SU-DHL-6 (cell line): ENCODE data around the gene ADM2.

ENCODE experiments used
- H2AFZ ChIP-seq: fragments of 200-600 bp; sonication (generic); 2 replicates; pipeline ENCODE4 v1.6.1; 2014; ENCODE audit warnings: low read depth, mild to moderate bottlenecking, moderate library complexity, mixed read lengths, antibody characterized with exemption, low read length; ENCODE audit not compliant: severe bottlenecking
- H3F3A ChIP-seq: fragments of 200-600 bp; shearing (Covaris generic); 2 replicates; pipeline ENCODE4 v1.6.0; 2016; ENCODE audit warnings: antibody characterized with exemption, mild to moderate bottlenecking; ENCODE audit not compliant: insufficient read depth
- H3K27ac ChIP-seq: fragments of 200-600 bp; sonication (generic); 2 replicates; pipeline ENCODE4 v1.5.1; 2016; ENCODE audit warnings: low read depth, mild to moderate bottlenecking, low read length, moderate library complexity, mixed read lengths
- H3K27me3 ChIP-seq: fragments of 200-600 bp; sonication (generic), shearing (Covaris generic); 2 replicates; pipeline ENCODE4 v1.6.0; 2014; ENCODE audit warnings: mild to moderate bottlenecking, low read length
- H3K36me3 ChIP-seq: fragments of 200-600 bp; sonication (generic); 2 replicates; pipeline ENCODE4 v1.6.1; 2014; ENCODE audit warnings: mild to moderate bottlenecking, low read length, mixed read lengths
- H3K4me2 ChIP-seq: fragments of 300-600, 200-600 bp; shearing (Covaris generic), sonication (generic); 2 replicates; pipeline ENCODE4 v1.6.0; 2014; ENCODE audit warnings: low read length, low read depth, mild to moderate bottlenecking; ENCODE audit not compliant: poor library complexity, severe bottlenecking
- H3K4me3 ChIP-seq: fragments of 200-600 bp; sonication (generic); 2 replicates; pipeline ENCODE4 v1.5.1; 2014; ENCODE audit warnings: antibody characterized with exemption, low read length, mild to moderate bottlenecking, mixed read lengths; ENCODE audit not compliant: insufficient read depth, poor library complexity, severe bottlenecking
- H3K79me2 ChIP-seq: fragments of 200-600 bp; sonication (generic); 2 replicates; pipeline ENCODE4 v1.6.1; 2014; ENCODE audit warnings: mild to moderate bottlenecking, low read length, moderate library complexity; ENCODE audit not compliant: insufficient read depth
- H3K9ac ChIP-seq: fragments of 200-600 bp; sonication (generic); 2 replicates; pipeline ENCODE4 v1.7.0; 2014; ENCODE audit warnings: mild to moderate bottlenecking, low read length
- H3K9me2 ChIP-seq: fragments of 200-600 bp; sonication (generic); replicated peaks from 2 replicates; pipeline ENCODE4 v1.6.1; 2014; ENCODE audit warnings: low read length; ENCODE audit not compliant: insufficient read depth
- H3K9me3 ChIP-seq: fragments of 200-600 bp; sonication (generic); 2 replicates; pipeline ENCODE4 v1.6.1; 2014; ENCODE audit warnings: low read length, mixed read lengths; ENCODE audit not compliant: insufficient read depth
- H4K20me1 ChIP-seq: fragments of 200-600 bp; sonication (generic); 2 replicates; pipeline ENCODE4 v1.6.1; 2014; ENCODE audit warnings: low read depth, mild to moderate bottlenecking, antibody characterized with exemption, low read length, moderate library complexity, mixed read lengths
- EZH2phosphoT487 ChIP-seq: fragments of 200-600 bp; sonication (generic), shearing (Covaris generic); conservative IDR thresholded peaks from 2 replicates; pipeline ENCODE4 v1.6.1; 2018; ENCODE audit warnings: mild to moderate bottlenecking, antibody characterized with exemption, low read length, moderate library complexity, mixed read lengths
- TF ChIP-seq, protein P1 (sequence below): fragments of 200-600 bp; sonication (generic); IDR thresholded peaks from one replicate; pipeline ENCODE4 v1.5.1; 2017; ENCODE audit warnings: antibody characterized with exemption, mild to moderate bottlenecking, low read length, moderate library complexity; ENCODE audit not compliant: insufficient read depth, poor library complexity, severe bottlenecking

Gene ADM2

DNA sequence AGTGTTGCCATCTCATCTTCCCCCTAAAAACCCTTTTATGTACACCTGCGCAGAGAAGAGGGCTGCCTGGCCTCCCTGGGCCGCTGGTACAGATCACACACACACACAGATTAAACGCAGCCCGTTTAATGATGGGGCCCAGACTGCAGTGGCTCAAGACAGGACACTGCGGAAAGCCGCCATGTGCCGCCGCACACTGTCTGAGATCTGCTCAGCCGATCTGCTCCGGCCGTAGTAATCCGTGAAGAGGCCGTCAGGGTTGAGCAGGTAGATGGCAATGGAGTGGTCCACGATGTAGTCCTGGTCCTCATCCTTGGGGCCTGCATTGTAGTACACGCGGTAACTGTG is 42.1 kb downstream of the ADM2 start:
- no peak for TF ChIP-seq EZH2phosphoT487
- TF ChIP-seq, protein P1, sequence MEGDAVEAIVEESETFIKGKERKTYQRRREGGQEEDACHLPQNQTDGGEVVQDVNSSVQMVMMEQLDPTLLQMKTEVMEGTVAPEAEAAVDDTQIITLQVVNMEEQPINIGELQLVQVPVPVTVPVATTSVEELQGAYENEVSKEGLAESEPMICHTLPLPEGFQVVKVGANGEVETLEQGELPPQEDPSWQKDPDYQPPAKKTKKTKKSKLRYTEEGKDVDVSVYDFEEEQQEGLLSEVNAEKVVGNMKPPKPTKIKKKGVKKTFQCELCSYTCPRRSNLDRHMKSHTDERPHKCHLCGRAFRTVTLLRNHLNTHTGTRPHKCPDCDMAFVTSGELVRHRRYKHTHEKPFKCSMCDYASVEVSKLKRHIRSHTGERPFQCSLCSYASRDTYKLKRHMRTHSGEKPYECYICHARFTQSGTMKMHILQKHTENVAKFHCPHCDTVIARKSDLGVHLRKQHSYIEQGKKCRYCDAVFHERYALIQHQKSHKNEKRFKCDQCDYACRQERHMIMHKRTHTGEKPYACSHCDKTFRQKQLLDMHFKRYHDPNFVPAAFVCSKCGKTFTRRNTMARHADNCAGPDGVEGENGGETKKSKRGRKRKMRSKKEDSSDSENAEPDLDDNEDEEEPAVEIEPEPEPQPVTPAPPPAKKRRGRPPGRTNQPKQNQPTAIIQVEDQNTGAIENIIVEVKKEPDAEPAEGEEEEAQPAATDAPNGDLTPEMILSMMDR = no peak
- no peak overlapping the region for H3K27ac ChIP-seq
- H3K9ac ChIP-seq = no peak overlapping the region
- H3K9me3 ChIP-seq = no peaks in the 10 kb centered on the region
- no peaks in the 10 kb centered on the region for H3K36me3 ChIP-seq
- H4K20me1 ChIP-seq = no peaks in the 10 kb centered on the region
- H3K4me3 ChIP-seq = no peak overlapping the region
- peaks cover 11% of the 10 kb centered on the region; the same call in 1 of the 2 replicates for H3F3A ChIP-seq
- H3K9me2 ChIP-seq = no peaks in the 10 kb centered on the region
- no peak overlapping the region for H3K4me2 ChIP-seq
- no peak overlapping the region for H2AFZ ChIP-seq
- H3K79me2 ChIP-seq = peaks cover 10% of the 10 kb centered on the region; the same call in 1 of the 2 replicates
- H3K27me3 ChIP-seq = no peaks in the 10 kb centered on the region

DNA sequence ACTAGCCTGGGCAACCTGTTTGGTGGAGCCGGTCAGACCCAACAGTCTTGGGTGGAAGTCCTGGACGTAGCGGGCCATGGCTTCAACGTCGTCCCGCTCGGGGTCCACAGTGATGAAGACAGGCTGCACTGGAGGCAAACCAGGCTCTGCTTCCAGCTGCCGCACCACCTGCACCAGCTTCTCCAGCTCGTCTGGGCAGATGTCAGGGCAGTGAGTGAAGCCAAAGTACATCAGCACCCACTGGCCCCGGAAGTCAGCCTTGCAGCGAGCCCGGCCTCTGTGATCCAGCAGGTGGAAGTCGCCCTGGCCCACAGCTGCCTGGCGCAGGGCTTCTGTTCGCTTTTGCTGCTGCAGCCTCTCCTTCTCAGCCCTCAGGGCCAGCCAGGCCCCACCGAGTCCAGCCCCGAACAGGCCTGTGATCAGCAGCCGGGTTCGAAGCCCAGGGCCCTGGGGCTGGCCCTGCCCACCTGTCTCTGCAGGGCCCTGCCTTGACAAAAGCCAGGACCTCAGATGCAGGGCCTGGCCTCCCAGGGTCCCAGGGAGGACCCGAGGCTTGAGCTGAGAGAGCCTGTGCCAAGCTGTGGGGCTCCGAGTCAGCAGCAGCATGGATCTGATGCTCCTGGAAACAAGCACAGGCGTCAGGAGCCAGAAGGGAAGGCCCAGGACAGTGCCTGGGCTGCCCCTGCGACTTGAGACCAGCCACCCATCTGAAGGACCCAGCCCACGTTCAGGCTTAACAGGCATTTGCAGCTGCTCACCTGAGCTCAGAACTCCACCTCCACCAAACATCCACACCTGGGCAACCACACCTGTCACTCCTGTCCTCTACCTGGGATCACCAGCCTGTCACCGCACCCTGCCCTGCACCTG is 42.7 kb downstream of the ADM2 start:
- Histone ChIP-seq H3K9ac (peak overlapping the region; percentile 88), H3F3A (peaks cover 12% of the 10 kb centered on the region; the same call in 1 of the 2 replicates), H3K36me3 (no peaks in the 10 kb centered on the region), H3K79me2 (peaks cover 10% of the 10 kb centered on the region; the same call in 1 of the 2 replicates), H3K9me2 (no peaks in the 10 kb centered on the region), H3K27me3 (no peaks in the 10 kb centered on the region), H3K27ac (peak overlapping the region; percentile 87), H3K4me2 (peak overlapping the region; percentile 71), H3K4me3 (peak overlapping the region; percentile 64), H2AFZ (no peak overlapping the region), H4K20me1 (no peaks in the 10 kb centered on the region), H3K9me3 (no peaks in the 10 kb centered on the region)
- TF ChIP-seq EZH2phosphoT487 = no peak
- TF ChIP-seq, protein P1 = no peak

DNA sequence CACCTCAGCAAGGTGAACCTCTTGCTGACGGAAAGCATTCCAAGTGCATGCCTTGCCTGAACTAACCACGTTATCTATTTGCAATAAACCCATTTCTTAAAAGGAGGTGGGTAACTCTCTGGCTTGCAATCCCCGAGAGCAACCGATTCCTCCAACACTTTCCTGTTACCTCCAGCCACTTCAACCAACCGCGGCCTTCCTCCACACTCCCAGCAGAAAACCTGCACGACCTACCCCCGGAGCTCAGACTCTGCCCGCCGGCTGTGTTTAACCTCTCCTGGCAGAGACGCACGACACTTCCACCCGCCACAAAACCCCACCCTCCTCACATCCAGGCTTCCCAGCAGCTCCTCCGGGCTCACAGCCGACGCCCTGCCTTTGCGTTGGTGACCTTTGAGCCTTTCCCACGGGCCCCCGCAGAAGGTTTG is 43.3 kb downstream of the ADM2 start:
- TF ChIP-seq, protein P1 = no peak
- TF ChIP-seq EZH2phosphoT487 = no peak
- H3F3A ChIP-seq = peaks cover 12% of the 10 kb centered on the region; the same call in 1 of the 2 replicates
- no peak overlapping the region for H2AFZ ChIP-seq
- H3K36me3 ChIP-seq = no peaks in the 10 kb centered on the region
- peak overlapping the region; percentile 64 for H3K4me3 ChIP-seq
- peak overlapping the region; percentile 88 for H3K9ac ChIP-seq
- H3K27me3 ChIP-seq = no peaks in the 10 kb centered on the region
- H3K9me2 ChIP-seq = no peaks in the 10 kb centered on the region
- H3K27ac ChIP-seq = peak overlapping the region; percentile 87
- peak overlapping the region; percentile 71 for H3K4me2 ChIP-seq
- peaks cover 10% of the 10 kb centered on the region; the same call in 1 of the 2 replicates for H3K79me2 ChIP-seq
- H4K20me1 ChIP-seq = no peaks in the 10 kb centered on the region
- H3K9me3 ChIP-seq = no peaks in the 10 kb centered on the region
